Endometrium (tissue), 2 donors: ENCODE measurements around the gene PDCD6IP.
"Not testable (repeated sequence)": the region's sequence is repeated elsewhere in the genome, so short reads cannot be mapped to it uniquely, and the experiment has no call there.

ENCODE experiments used
- FAIRE-seq: peaks from 2 replicates; lab custom pipeline; 2012; peaks lifted over from hg19 to GRCh38; lab: Jason Lieb, UNC
- donor health status: control.
- donor health status: control.

PDCD6IP gene

DNA sequence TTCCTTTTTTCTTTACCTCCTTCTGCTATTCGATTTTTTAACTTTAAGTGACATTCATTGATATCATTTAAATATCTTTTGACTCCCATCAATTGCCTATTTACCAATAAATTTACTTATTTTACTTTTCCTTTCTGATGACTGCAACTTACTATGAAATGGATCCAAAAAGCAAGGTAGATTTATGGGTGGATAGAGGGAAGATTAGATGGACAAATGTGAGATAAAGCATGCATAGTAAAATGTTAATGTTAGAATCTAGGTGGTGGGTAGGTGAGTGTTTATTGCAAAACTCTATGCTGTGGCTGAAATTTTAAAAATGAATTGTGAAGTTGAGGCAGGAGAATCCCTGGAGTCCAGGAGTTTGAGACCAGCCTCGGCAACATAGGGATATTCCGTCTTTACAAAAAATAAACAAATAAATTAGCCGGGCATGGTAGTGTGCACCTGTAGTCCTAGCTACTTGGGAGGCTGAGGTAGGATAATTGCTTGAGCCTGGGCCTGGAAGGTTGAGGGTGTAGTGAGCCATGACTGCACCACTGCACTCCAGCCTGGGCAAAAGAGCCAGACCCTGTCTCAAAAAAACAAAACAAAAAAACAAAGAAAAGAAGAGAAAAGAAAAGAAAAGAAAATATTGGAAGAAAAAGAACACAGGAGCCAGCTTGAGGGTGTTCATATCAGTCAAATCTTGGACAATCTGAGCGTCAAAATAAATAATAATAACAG lies 6.1 kb upstream of the PDCD6IP start:
- no peak for FAIRE-seq

DNA sequence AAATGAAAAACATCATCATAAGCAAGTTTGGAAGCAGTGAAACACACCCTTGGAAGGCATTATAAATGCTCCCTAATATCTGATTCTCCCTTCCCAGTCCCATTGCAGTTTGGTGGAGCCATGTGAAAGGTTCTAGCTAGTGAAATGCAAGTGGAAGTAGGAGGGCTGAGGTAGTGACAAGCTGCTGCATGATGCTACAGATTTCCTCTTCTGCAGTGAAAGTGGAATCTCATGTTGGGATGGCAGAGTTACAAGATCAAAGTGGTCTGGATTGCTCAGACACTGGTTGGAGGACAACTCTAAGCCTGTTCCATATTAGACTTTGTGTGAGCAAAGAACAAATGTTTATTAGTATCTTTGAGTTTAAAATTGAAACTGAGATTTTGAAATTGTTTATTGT lies 3.3 kb upstream of the PDCD6IP start:
- no peak for FAIRE-seq

DNA sequence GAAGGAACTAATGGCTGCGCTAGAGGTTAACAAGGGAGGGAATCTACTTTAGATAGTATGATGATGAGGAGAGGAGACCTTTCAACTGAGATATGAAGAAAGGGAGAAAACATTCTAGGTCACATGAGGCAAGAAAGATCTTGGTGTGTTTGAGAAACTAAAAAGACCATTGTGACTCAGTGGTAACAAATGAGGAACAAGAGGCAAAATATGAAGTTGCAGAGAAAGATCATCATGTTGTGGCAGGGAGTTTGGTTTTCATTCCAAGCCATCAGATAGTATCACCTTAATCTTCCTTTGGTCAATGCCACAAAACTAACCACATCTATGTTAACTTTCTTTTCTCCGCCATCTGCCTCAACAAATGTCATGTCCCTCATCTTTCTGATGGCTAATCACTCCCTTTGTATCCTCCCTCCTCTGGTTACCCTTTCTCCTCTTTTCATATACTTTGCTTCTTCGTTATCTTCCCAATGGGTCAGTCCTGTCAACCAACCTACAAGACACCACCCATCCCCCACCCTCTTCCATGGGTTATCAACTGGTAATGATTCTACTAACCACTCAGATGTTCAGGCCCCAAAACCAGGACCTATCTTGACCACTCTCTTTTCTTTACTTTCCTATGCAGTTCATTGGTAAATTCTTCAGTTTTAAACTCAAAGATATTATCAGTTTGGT lies 2.4 kb upstream of the PDCD6IP start:
- FAIRE-seq = no peak

DNA sequence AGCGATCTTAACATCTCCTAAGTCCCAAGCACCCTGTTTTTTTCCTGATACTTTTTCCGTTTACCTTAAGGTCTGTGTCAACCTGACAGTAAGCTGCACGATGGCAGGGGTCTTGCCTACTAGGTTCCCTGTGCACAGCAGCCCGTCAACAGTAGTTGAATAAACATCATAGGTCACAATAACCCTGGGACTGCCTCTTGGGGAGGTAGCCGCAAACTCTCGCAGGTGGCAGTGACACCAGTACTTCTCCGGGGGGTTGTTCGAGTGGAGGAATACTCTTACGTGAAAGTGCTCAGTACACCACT lies 365 bp upstream of the PDCD6IP start:
- FAIRE-seq = no peak

DNA sequence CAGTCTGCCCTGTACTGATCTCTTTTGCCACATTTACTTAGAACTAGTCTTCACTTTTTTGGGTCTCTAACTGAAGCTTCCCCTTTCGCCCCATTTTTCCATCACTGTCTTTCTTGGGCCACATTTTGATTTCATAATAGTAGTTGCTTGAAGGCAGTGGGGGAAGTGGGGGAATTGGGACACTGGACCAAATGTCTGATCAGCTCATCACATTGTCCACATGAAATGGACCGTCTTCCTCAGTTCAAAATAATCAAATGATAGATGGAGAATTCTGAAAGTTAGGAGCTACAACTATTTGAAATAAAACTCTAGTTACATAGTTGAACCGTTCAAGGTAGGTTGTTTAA lies 747 bp downstream of the PDCD6IP start:
- FAIRE-seq = no peak

DNA sequence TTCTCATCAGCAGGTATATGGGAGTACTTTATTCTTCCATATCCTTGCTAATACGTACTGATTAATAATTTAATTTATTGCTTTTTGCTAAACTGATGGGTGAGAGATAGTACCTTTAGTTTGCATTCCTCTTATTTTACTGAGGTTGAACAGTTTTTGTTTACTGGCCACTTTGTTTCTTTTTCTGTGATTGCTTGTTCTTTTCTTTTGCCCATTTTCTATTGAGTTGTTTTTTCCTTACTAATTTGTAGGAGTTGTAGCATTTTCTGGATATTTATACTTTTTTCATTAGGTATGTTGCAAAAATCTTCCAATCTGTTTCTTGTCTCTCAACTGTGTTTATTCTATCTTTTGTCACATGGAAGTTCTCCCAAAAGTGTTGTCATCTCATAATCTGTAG lies 4.8 kb downstream of the PDCD6IP start:
- no peak for FAIRE-seq

DNA sequence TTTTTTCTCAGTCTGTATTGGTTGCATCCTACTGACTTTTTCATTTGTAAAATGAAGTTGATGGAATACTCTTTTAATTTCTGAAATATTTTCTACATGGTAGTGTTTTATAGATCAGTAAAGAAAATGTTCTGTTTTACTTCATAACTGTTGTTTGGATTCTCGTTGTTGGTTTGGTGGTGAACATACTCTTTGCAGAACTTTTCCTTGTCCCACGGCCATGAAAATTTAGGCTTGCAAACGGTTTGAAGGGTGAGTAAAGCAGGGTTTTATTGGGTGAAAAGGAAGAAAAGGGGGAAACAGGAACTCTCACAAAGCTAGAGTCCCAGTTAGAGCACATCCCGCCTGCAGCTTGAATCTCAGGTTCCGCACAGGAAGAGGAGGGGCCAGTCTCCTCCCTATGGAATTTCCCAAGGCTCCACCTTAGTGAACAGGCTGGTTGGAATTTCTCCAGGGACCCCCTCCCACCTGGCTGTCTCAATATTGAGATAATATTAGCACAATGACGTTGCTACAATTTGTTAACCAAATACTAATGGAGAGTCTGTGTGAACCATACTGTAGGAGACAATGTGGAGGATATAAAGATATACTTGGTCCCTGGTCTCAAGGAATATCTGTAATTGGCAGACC lies 5.6 kb downstream of the PDCD6IP start:
- FAIRE-seq = no peak

DNA sequence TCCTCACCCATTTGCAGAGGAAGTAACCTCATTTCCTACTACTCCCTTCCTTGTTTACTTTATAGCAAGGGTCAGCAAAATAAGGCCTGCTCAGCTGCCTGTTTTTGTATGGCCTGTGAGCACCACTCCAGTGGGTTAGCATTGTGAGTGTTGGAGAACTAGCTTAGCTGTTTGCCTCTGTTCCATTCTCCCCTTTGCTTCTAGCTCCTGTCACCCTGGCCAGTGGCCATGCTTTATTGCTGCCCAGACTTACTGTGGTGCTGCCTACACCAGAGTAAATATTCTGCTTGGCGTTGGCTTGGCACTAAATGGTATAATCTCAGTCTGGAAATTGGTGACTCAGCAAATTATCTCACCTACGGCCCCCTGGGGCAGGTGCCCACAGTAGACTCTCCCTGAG lies 8.8 kb downstream of the PDCD6IP start:
- no peak for FAIRE-seq

DNA sequence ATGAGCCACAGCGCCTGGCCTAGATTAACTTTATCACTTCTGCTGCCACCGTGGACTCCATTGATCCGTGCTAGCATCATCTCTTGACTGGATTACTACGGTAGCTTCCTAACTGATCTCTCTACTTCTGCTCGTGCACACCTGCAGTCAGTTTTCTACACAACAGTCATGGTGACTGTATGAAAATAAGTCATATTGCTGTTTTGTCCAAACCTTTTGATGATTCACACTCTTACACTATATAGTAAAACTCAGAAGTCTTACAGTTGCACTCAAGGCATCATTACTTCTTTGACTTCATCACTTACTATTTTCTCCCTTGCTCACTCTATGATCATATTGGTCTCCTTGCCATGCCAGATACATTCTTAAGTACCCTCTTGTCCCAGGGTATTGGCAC lies 10.1 kb downstream of the PDCD6IP start:
- no peak for FAIRE-seq

DNA sequence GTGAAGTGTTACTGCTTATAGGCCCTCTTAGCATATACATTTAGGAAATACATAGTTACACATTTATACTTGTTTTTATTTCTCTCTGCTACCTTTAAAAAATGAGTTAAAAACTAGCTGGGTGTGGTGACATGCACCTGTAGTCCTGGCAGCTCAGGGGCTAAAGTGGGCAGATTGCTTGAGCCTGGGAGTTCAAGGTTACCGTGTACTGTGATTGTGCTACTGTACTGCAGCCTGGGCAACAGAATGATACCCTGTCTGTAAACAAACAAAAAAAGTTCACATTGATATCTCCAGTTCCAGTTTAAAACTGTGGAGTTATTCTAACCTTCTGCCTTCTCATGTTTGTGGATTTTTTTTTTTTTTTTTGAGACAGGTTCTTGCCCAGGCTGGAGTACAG lies 12.1 kb downstream of the PDCD6IP start:
- FAIRE-seq = no peak

DNA sequence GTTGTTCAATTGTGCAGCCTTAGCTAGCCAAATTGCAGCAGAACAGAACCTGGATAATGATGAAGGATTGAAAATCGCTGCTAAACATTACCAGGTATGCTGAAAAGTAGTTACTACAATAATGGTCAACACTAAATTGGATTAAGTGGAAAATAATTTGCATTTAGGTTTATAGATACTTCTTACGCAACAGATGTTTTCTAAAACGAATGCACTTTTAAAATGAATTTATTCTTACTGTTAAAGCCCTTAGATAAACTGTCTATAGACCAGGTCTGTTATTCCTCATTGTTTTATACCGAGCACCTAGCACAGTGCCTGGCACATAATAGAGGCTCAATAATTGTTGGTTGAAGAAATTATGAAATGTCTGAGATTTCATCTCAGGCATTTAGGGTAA lies 23.6 kb downstream of the PDCD6IP start:
- FAIRE-seq = no peak

DNA sequence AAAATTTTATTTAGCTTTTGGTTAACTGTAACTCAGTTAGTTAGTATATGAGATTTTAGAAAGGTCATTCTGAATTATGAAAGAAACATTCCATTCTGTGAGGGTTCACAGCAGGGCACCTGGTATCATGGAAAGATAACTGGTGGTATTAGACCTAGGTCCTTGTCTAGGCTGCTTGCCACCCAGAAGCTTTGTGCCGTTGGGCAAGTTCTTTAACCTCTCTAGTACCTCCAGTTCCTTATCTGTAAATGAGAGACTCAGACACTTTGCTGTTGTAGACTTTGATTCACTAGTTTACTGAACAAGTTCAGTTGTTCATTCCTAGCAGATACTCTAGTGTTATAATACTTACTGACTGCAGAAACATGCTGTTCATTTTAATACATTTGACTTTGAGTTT lies 25.4 kb downstream of the PDCD6IP start:
- no peak for FAIRE-seq

DNA sequence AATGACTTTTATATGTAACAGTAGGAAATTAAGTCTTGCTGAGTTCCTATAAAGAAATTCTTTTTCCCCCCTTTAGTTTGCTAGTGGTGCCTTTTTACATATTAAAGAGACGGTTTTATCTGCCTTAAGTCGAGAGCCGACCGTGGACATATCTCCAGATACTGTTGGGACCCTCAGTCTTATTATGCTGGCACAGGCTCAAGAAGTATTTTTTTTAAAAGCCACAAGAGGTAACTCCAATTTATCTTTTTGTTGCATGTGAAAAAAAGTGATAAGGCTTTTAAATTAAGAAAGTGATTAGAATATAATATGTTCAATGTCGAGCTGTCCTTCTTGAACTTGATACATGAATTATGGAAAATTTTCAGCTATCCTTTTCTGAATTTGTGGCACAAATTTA lies 26.7 kb downstream of the PDCD6IP start:
- FAIRE-seq = no peak

DNA sequence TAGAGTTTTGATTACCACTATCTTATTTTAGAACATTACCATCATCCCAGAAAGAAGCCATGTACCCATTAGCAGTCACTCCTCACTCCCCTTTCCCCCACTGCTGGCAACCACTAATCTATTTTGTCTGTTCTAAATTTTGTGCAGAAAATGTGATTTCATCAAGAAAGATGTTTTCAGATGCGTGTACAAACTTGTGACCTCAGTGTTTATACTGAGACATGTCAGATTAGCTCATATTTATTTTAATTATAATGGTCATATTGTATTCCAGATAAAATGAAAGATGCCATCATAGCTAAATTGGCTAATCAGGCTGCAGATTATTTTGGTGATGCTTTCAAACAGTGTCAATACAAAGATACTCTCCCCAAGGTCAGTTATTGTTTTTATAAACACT lies 27.8 kb downstream of the PDCD6IP start:
- FAIRE-seq = no peak

DNA sequence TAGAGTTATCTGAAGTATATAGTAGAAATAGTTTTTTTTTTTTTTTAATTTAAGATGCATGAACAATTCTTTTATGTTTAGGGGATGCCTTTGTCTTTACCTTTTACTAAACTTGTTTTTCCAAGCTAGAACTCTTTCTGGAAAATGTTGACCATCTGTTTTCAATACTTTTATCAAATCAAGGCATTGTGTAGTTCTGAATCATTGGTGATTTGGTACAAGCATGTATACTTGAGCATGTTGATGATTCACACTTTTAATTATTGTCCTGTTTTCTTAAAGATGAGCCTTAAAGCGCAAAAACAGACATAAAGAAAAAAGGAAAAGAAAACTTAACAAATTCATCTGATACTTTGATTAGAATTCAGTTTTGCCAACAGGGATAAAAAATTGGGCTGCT lies 28.3 kb downstream of the PDCD6IP start:
- peak; percentile 46 for FAIRE-seq

DNA sequence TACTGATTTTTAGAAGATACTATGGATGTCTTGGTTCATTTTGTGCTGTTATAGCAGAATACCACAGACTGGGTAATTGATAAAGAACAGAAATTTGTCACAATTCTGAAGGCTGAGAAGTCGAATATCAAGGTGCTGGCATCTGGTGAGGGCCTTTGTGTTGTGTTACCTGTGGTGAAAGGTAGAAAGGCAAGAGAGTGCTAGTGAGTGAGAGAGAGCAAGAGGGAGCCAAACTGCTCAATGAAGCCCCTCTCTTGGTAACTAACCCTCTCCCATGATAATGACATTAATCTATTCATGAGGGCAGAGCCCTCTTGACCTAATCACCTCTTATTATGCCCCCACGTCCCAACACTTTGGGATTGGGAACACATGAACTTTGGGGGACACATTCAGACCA lies 31.3 kb downstream of the PDCD6IP start:
- FAIRE-seq = no peak

DNA sequence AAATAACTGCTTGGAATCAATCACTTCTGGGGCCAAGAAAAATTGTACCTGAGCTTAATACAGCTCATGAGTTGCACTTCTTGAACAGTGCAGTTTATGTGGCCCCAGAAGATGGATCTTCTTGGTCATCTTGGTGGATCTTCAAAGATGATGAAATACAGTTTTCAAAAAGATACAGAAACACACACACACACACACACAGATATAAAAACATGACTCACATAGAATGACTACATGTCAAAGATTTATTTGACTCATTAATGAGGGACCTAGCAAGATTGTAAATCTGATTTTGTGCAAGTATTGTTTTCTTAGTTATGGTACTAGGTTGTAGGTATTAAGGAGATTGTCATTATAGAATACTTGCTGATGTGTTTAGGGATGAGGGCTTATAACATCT lies 32.6 kb downstream of the PDCD6IP start:
- FAIRE-seq = no peak

DNA sequence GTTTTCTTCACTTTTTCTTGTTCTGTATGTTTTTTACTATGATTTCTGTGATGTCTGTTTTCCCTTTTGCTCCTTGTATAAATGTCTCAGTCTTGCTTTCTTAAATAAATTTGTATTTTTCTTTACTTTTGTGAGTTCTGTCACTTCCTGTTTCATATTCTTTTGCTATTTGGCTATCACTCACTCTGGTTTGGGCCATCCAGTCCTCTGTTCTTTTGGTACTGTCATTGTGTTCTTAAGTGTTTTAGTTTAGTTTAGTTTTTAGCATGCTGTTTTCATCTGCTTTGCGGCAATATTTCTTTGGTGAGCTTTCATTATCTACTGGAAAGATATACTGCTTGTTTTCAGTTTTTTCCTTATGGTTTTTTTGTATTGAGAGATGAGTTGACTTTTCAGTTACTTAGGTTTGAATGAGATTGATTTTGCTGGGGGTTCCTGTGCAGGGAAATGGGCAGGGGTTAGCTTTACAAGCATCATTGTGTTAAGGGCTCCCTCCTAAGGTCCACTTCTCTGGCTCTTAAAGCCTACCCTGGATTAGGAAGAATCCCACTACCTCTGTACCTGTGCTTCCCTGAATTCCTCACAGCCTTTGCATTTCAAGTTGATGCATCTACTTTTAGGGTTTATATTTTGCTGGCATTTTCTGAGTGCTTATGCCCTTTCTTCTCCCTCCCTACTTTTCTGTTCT lies 35.1 kb downstream of the PDCD6IP start:
- no peak for FAIRE-seq

DNA sequence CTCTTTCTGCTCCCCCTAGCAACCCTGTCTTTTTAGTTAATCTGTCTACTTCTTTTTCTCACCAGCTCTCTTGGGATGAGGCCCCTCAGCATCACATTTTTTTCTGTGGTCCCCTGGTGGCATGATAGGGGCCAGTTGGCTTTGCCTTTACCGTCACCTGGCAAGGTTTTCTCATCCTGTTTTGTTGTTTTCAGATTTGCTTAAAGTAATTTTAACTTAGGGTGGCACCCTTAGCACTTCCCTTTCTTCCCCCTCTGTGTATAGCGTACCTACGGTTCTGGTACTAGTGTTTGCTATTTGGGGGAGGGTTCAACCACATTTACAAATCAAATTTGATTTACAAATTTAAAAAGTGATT lies 35.6 kb downstream of the PDCD6IP start:
- no peak for FAIRE-seq

DNA sequence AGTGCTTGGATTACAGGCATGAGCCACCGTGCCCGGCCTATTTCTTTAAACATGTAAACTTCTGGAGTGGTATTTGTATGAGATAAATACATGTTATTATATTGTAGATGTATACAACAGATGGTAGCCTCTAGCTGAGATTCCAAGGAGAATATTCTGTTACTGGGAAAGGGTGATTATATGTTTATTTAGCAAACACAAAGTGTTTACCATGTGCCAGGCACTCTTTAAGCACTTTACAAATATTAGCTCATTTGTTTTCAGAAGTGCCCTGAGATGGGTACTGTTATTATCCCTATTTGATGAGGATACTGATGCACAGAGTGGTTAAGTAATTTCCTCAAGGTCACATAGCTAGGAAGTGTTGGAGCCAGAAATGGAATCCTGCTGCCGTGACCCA lies 38.8 kb downstream of the PDCD6IP start:
- FAIRE-seq = not testable (repeated sequence)

DNA sequence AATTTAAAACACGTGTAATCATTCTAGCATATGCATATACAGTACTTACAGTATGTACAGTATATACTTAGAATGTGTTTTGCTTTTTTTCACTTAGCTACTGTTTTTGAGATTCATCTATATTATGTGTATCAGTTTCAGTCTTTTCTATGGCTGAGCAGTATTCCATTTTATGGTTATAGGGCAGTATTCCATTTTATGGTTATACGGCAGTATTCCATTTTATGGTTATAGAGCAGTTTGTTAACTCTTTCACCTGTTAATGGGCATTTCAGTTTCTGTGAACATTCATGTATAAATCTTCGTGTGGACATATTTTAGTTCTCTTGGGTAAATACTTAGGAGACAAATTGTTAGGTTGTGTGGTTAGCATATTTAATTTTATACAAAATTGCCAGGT lies 40.9 kb downstream of the PDCD6IP start:
- FAIRE-seq = no peak

DNA sequence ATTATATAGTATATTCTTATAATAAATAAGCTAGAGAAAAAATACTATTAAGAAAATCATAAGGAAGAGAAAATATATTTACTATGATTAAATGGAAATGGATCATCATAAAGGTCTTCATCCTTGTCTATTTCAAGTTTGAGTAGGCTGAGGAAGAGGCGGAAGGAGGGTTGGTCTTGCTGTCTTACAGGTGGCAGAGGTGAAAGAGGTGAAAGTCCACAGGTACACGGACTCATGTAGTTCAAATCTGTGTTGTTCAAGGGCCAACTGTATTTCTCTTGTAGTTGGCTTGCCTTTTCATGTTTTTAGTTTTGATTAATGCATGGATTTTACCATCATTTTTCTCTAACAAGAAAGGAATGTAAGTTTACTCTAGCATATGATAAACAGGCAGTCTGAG lies 41.7 kb downstream of the PDCD6IP start:
- FAIRE-seq = no peak

DNA sequence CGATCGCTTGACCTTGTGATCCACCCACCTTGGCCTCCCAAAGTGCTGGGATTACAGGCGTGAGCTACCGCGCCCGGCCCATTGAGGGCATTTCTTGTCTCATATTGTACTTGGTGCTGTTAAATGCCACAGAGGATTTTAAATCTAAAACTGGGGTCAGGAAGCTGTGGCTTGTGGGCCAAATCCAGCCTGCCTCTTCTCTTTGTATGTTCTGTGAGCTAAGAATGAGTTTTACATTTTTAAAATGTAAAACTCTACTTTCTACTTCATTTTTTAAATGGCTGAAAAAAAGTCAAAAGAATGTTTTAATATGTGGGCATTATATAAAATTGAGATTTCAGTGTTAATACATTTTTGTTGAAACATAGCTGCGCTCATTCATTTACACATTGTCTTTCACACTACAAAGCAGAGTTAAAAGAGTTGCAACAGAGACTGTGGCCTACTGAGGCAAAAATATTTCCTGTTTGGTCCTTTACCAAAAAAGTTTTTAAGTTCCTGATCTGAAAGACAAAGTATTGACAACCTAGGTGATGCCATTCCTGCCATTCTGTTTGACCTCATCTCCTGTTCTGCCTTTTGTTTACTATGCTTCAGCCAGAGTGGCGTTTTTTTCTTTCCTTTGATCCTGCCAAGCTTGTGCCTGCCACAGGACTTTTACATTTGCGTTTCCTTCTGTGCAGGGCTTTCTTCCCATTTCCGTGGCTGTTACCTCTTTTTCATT lies 50.4 kb downstream of the PDCD6IP start:
- no peak for FAIRE-seq
